ENCODE results near the gene LRP1B.

The LRP1B gene

DNA sequence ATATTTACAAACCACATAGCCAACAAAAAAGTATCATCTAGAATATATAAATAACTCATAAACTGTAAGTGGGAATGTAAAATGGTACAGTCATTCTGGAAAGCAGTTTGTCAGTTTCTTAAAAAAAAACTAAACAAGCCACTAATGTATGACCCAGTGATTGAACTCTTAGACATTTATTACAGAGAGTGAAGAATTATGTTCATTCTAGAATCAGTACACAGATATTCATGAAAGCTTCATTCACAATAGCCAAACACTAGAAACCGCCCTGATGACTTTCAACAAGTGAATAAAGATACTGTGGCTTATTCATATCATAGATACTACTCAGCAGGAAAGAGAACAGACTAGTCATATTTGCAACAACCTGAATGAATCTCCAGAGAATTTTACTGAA lies 1541.5 kb downstream of the LRP1B start:
- TF ChIP-seq, protein P1, sequence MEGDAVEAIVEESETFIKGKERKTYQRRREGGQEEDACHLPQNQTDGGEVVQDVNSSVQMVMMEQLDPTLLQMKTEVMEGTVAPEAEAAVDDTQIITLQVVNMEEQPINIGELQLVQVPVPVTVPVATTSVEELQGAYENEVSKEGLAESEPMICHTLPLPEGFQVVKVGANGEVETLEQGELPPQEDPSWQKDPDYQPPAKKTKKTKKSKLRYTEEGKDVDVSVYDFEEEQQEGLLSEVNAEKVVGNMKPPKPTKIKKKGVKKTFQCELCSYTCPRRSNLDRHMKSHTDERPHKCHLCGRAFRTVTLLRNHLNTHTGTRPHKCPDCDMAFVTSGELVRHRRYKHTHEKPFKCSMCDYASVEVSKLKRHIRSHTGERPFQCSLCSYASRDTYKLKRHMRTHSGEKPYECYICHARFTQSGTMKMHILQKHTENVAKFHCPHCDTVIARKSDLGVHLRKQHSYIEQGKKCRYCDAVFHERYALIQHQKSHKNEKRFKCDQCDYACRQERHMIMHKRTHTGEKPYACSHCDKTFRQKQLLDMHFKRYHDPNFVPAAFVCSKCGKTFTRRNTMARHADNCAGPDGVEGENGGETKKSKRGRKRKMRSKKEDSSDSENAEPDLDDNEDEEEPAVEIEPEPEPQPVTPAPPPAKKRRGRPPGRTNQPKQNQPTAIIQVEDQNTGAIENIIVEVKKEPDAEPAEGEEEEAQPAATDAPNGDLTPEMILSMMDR (IDR thresholded peaks at IDR 0.05; ENCODE audit: control insufficient read depth, extremely low read depth, insufficient read depth), result no peak
- no peak overlapping the region for H3K4me3 ChIP-seq (ENCODE audit: low read depth, low read length)
- no peak for DNase-seq (ENCODE audit: low read depth)

DNA sequence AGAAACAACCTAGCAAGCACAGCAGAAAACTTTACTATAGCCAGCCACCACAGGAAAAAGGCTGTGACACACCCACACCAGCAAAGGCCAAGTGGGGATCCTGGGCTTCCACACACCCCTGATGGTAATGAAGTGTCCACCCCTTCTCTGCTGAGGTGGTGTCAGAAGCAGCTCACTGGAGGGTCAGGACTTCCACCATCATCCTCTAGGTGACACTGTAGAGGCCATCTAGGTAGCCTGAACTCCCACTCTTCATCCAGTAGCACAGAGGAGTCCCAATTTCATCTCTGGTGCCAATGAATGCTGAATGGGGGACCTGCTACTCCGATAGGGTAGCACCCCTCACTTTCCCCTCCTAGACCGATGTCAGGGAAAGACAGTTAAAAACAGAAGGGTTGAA lies 1544.4 kb downstream of the LRP1B start:
- DNase-seq (ENCODE audit: low read depth), result peak; percentile 1
- no peak overlapping the region for H3K4me3 ChIP-seq (ENCODE audit: low read depth, low read length)
- TF ChIP-seq, protein P1 (IDR thresholded peaks at IDR 0.05; ENCODE audit: control insufficient read depth, extremely low read depth, insufficient read depth), result peak; percentile 60

DNA sequence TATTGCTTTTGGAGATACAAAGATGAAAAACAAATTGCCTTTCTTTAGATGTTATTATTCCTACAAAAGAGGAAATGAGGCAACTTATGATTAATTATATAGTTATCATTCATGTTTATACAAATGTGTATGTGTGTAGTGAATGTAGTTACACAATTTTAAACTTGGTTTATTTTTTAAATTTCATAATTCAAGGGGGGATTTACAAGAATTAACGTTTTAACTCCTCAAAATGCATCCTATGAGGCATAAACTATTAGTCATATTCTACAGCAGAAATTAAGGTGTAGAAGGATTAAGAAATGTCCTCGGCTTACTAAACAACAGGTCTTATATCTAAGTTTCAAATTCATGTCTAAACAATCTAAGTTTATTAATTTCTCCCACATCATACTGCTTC lies 1545.8 kb downstream of the LRP1B start:
- TF ChIP-seq, protein P1 (IDR thresholded peaks at IDR 0.05; ENCODE audit: control insufficient read depth, extremely low read depth, insufficient read depth), result no peak
- H3K4me3 ChIP-seq (ENCODE audit: low read depth, low read length), result no peak overlapping the region
- DNase-seq (ENCODE audit: low read depth), result no peak

DNA sequence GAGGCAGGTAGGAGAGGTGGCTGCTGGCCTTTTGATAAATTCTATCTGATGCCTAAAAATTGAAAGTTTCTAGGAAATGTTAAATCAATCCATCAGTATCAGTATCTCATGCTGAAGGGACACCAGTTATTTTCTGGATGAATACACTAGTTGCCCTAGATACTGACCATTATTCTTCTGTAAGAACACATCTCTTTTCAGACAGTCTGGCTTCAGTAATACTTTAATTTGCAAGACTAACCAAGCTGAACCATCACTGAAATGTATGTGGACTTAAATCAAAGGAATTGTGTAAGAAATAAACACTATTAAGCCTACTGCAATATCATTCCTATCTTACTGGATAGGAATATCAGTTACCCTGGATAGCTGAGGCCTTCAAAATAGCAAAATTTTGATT lies 1546.3 kb downstream of the LRP1B start:
- TF ChIP-seq, protein P1 (IDR thresholded peaks at IDR 0.05; ENCODE audit: control insufficient read depth, extremely low read depth, insufficient read depth), result no peak
- H3K4me3 ChIP-seq (ENCODE audit: low read depth, low read length), result no peak overlapping the region
- DNase-seq (ENCODE audit: low read depth), result no peak

DNA sequence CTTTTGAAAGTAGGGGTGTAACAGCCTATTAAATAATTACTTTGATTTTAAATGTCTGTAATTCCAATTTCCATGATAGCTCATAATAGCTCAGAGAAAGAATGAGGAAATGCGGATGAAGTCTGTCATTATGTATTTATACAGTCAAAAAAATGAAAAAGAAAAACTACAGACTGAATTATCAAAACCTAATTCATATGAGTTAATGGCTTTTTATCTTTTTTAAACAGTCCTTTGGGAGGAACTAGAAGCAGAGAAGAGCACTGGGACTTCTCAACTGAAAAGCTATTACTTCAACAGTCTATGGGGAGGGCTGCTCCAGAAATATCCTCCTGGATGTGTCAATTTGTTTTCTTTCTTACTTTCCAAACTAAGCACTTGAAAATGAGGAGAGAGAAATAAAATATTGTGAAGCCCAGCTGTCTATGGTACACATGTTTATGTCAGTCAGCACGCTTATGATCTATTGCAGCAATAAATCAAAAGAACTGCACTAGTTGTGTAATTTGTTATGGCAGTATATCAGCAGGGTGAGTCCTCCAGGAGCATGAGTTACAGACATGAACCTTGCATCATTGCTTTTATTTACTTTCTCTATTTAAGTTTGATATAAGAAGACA lies 1550.2 kb downstream of the LRP1B start:
- no peak for DNase-seq (ENCODE audit: low read depth)
- no peak overlapping the region for H3K4me3 ChIP-seq (ENCODE audit: low read depth, low read length)
- TF ChIP-seq, protein P1 (IDR thresholded peaks at IDR 0.05; ENCODE audit: control insufficient read depth, extremely low read depth, insufficient read depth), result no peak

DNA sequence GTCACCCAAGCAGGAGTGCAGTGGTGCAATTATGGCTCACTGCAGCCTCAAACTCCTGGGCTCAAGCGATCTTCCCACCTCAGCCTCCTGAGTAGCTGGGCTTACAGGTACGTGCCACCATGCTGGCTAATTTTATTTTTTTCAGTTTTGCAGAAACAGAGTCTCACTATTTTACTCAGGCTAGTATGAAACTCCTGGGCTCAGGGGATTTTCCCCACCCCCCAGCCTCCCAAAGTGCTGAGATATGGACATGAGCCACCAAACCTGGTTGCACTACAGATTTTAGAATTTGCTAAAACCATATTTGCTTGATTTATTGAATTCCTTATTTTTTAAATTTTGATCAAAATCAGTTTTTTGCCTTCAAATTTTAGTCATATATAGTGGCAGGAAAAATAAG lies 1553.4 kb downstream of the LRP1B start:
- TF ChIP-seq, protein P1 (IDR thresholded peaks at IDR 0.05; ENCODE audit: control insufficient read depth, extremely low read depth, insufficient read depth), result no peak
- no peak for DNase-seq (ENCODE audit: low read depth)
- no peak overlapping the region for H3K4me3 ChIP-seq (ENCODE audit: low read depth, low read length)

DNA sequence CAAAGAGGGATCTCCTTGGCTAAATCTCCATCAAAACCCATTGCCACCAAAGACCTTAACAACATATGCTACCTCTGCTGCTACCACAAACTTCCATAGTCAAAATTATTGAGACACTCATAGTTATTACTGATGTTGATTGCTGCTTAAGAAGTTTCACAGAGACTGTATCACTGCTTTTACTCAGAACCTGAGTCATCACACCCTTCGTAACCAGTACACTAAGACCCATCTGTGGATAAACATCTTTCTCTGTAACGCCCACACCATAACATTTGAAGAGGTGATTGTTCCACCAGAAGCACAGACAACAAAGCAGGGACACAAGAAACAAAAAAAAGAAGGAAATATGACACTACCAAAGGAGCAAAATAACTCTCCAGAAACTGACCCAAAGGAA lies 1563.1 kb downstream of the LRP1B start:
- no peak for DNase-seq (ENCODE audit: low read depth)
- TF ChIP-seq, protein P1 (IDR thresholded peaks at IDR 0.05; ENCODE audit: control insufficient read depth, extremely low read depth, insufficient read depth), result no peak
- H3K4me3 ChIP-seq (ENCODE audit: low read depth, low read length), result no peak overlapping the region

All from LNCaP clone FGC (cell line).